Testis (tissue), 3 donors: ENCODE results near the gene UGT1A10. TPM values are rescaled to one million over a fixed set of nuclear protein-coding genes. Genes with fewer than 3 reads are reported as not detected.

Experiments used
- DNase-seq: peaks from one replicate; pipeline ENCODE4 v3.0.0-alpha.2; 2019
- H3K27ac ChIP-seq, 2 donors: fragments of 200-600 bp; sonication (generic); one replicate each; pipeline ENCODE4 v1.5.1; 2019
- H3K27me3 ChIP-seq: fragments of 200-600 bp; sonication (generic); one replicate; pipeline ENCODE4 v1.5.1; 2019
- H3K36me3 ChIP-seq: fragments of 200-600 bp; sonication (generic); one replicate; pipeline ENCODE4 v1.5.1; 2017; ENCODE audit warnings: low read depth; ENCODE audit errors: missing control alignments
- H3K4me1 ChIP-seq: fragments of 200-600 bp; sonication (generic); one replicate; pipeline ENCODE4 v1.5.1; 2019
- H3K4me3 ChIP-seq, 2 donors: fragments of 200-600 bp; sonication (generic); one replicate each; pipeline ENCODE4 v1.5.1; 2017 to 2019
- H3K9me3 ChIP-seq: fragments of 200-600 bp; sonication (generic); one replicate; pipeline ENCODE4 v1.5.1; 2017
- CTCF ChIP-seq, 3 experiments: fragments of 450-650 bp in 2 of 3; fragments of 200-600 bp in 1 of 3; sonication (generic) in 1 of 3; IDR thresholded peaks; one replicate each; pipeline ENCODE4 v1.5.1; 2016 to 2019; ENCODE audit warnings: antibody characterized with exemption in 3 of 3, mild to moderate bottlenecking in 2 of 3, moderate library complexity in 1 of 3
- POLR2A ChIP-seq: fragments of 450-650 bp; IDR thresholded peaks from one replicate; pipeline ENCODE4 v1.6.1; 2017; ENCODE audit warnings: antibody characterized with exemption, mild to moderate bottlenecking, moderate library complexity
- WGBS, 2 donors: methylation state at CpG; one replicate each; pipeline ENCODE4 v1.1.5; 2018; 5-methylcytosine and 5-hydroxymethylcytosine counted together
- intact Hi-C: fragments of 100-400 bp; cut with DNase I; formaldehyde crosslinking; loops from one replicate; pipeline ENCODE4 v1.15.1; 2023; ENCODE audit warnings: low total_unique reads
- polyA plus RNA-seq: library from polyadenylated mRNA; stranded (reverse); fragments of 350-450 nt; fragmentation: Illumina TruSeq; extraction: RNeasy Lipid Tissue Mini Kit (QIAGEN cat#74804); gene quantifications from one replicate; pipeline ENCODE4 v1.2.3, GENCODE V29; 2014; ENCODE audit warnings: low read depth, low replicate concordance; ENCODE audit not compliant: insufficient read depth
- total RNA-seq, 2 donors: library from RNA; depleted of rRNA; stranded (reverse); fragments of >200 nt; gene quantifications; one replicate each; pipeline ENCODE4 v1.2.3, GENCODE V29; 2016

Gene UGT1A10
- total and polyA plus RNA-seq, 3 donors from 2014 or later = 0.29 to 0.68 (median 0.31) TPM

GRCh38 chr2:233796254-233796653, 160.0 kb downstream of the UGT1A10 start:
- no peaks in the 10 kb centered on the region for H3K9me3 ChIP-seq
- no peaks in the 10 kb centered on the region for H3K4me1 ChIP-seq
- TF ChIP-seq POLR2A = no peak
- no peak overlapping the region for H3K27ac ChIP-seq
- WGBS, 2 donors = 90 to 93% methylated on average over 7 to 9 of the region's 9 CpGs
- H3K36me3 ChIP-seq = no peaks in the 10 kb centered on the region
- no peak for DNase-seq
- H3K27me3 ChIP-seq = no peaks in the 10 kb centered on the region
- H3K4me3 ChIP-seq = no peak overlapping the region
- intact Hi-C loops = no loop called here

GRCh38 chr2:233798335-233799086, 162.3 kb downstream of the UGT1A10 start:
- 88 to 90% methylated on average over 14 of the region's 14 CpGs for WGBS, 2 donors
- H3K9me3 ChIP-seq = no peaks in the 10 kb centered on the region
- H3K27ac ChIP-seq = no peak overlapping the region
- DNase-seq = peak; percentile 7
- no peak for TF ChIP-seq POLR2A
- TF ChIP-seq CTCF (IDR thresholded peaks at IDR 0.05) = no peak
- H3K4me3 ChIP-seq = no peak overlapping the region
- no peaks in the 10 kb centered on the region for H3K4me1 ChIP-seq
- H3K36me3 ChIP-seq = no peaks in the 10 kb centered on the region
- no peaks in the 10 kb centered on the region for H3K27me3 ChIP-seq
- intact Hi-C loops = no loop called here

GRCh38 chr2:233799087-233799665, 162.9 kb downstream of the UGT1A10 start:
- intact Hi-C loops = no loop called here
- no peaks in the 10 kb centered on the region for H3K4me1 ChIP-seq
- no peak overlapping the region for H3K27ac ChIP-seq
- H3K27me3 ChIP-seq = no peaks in the 10 kb centered on the region
- no peak overlapping the region for H3K4me3 ChIP-seq
- peak; percentile 4 for DNase-seq
- 61 to 72% methylated on average over 7 of the region's 7 CpGs for WGBS, 2 donors
- H3K9me3 ChIP-seq = no peaks in the 10 kb centered on the region
- no peaks in the 10 kb centered on the region for H3K36me3 ChIP-seq
- TF ChIP-seq POLR2A = no peak
- TF ChIP-seq CTCF (IDR thresholded peaks at IDR 0.05) = no peak

- WGBS, 2 donors = 59 to 67% methylated on average over 3 to 5 of the region's 5 CpGs
- no peak overlapping the region for H3K4me3 ChIP-seq
- no peaks in the 10 kb centered on the region for H3K9me3 ChIP-seq
- no peaks in the 10 kb centered on the region for H3K4me1 ChIP-seq
- no peak for DNase-seq
- H3K27ac ChIP-seq = no peak overlapping the region
- no peaks in the 10 kb centered on the region for H3K36me3 ChIP-seq
- H3K27me3 ChIP-seq = no peaks in the 10 kb centered on the region
- intact Hi-C loops = no loop called here
- no peak for TF ChIP-seq CTCF (IDR thresholded peaks at IDR 0.05)
Observed at GRCh38 chr2:233799716-233800115, 163.5 kb downstream of the UGT1A10 start.

GRCh38 chr2:233800208-233800607, 164.0 kb downstream of the UGT1A10 start:
- Histone ChIP-seq H3K4me3 (no peak overlapping the region), H3K27me3 (no peaks in the 10 kb centered on the region), H3K36me3 (no peaks in the 10 kb centered on the region), H3K4me1 (no peaks in the 10 kb centered on the region), H3K9me3 (no peaks in the 10 kb centered on the region), H3K27ac (no peak overlapping the region)
- intact Hi-C loops = no loop called here
- no peak for TF ChIP-seq POLR2A
- WGBS, 2 donors = 82 to 91% methylated on average over 7 of the region's 7 CpGs
- peak; percentile 4 for DNase-seq
